GM18909 (cell line): ENCODE data around the gene SAMSN1.
A peak's percentile ranks its signal among the peaks of the same experiment; 100 is the strongest.

Experiments
- ATAC-seq: cut with Tn5 transposase; IDR thresholded peaks from one replicate; pipeline ENCODE4 v1.9.1; 2021; ENCODE audit warnings: mild to moderate bottlenecking; ENCODE audit not compliant: unreplicated experiment, poor library complexity

Gene SAMSN1

DNA sequence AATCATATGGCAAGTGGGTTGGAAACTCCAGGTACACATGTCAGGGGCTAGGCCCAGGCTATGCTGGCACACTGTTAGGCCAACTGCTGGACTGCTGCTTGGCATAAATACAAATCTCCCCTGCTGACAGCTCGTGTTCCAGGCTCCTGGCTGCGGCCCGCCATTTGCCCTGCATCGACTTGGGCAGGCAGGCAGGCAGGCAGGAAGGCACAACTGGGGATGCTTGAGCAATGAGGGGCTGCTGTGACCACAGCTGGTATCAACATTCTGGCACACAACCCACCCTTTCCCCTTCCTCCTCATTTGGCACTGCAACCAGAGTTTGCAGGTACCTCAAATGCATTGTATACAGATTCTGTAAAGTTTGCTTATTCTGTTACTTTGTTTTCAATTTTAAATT is 53.2 kb downstream of the SAMSN1 start:
- no peak for ATAC-seq

DNA sequence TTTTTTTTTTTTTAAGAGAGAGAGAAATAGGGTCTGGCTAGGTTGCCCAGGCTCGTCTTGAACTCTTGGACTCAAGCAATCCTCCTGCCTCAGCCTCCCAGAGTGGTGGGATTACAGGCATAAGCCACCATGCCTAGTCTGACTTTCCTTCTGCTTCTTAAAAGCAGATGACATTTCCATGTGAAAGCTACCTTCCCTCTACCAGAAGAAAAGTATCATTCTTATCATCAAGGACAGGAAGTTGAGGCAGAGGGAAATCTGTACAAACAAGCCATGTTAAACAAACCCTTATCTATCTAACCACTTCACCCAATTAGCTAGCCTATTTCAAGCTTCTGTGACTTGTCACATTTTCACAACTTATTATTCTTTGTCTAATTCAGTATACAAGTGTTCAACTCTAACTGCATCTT is 54.8 kb downstream of the SAMSN1 start:
- no peak for ATAC-seq

DNA sequence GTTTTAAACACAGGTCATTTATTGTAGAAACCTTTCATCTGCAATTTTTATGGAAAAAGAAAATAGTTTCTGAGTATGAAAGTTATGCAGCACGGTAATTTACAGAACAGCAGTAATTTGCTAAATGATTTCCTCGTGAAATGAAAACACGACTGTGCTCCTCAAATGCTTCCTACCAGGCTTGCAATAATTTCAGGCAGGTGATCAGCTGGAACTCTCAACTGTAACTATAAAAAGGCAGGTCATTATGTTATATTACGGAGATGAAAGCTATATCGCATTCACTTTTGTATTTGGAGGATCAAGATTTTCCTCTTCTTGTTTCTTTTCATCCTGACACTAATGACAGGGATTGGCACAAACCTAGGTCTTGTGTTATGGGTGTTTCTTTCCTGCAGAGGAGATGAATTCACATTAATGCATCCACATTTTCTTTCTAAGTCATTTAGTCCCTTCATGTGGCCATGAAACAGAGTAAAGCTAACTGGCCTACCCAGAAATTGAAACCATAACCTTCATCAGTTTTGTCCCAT is 57.4 kb downstream of the SAMSN1 start:
- ATAC-seq, result no peak

DNA sequence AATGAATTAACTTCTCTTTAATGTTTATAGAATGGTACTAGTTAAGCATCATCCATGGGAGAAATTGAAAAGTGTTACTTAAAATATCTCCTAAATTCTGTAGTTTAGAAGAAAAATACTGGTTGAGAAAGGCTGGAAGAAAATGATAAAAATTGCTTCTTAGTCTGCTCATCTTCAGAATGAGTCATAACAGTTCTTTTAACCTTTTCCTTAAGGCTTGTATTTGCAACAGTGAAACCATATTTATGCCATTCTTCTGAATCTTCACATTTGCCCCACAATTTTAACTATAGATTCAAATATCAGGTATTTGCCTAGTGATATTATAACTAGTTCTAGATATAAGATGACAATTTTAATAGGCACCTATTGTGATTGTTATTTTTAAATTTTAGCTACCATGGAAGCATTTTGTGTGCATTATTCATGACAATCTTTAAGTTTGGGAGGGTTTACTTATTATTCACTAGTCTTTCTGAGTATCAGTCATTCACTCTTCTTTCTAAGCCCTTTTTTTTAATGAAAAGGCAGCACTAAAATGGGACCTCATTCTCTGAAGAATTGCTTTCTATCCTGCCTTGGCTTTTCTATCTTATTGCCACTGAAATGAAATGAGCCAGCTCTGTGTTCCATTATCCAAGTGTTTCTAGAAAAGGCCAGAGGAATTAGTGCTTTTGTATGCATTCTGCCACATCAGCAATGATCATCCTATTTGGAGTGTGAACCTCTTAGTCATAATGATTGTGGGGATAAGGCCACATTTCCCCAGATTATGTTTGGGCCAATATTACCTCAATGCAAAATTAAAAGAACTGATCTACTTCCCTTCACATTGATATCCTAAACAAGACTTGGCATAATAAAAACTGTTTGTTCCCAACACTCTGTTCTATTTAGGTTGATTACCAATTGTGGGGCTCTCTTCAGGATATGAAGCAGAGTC is 58.4 kb downstream of the SAMSN1 start:
- peak; percentile 50 for ATAC-seq

DNA sequence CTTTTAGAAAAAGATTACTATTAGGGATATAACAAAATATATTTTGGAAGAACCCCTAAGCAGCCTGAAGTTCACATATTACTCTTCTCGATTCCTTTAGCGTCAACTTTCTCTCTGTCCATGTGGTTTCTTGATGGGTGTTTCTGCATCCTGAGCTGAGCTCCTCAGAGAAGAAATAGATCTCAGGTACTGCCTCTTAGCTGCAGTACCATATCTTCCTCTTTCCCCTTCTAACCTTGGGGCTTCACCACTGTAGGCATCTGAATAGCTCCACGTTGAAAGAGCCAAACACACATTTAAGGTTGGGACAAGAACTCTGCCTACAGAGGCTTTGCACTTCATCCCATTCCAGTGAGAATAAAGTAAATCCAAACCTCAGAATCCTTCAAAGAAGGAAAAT is 59.2 kb downstream of the SAMSN1 start:
- no peak for ATAC-seq

DNA sequence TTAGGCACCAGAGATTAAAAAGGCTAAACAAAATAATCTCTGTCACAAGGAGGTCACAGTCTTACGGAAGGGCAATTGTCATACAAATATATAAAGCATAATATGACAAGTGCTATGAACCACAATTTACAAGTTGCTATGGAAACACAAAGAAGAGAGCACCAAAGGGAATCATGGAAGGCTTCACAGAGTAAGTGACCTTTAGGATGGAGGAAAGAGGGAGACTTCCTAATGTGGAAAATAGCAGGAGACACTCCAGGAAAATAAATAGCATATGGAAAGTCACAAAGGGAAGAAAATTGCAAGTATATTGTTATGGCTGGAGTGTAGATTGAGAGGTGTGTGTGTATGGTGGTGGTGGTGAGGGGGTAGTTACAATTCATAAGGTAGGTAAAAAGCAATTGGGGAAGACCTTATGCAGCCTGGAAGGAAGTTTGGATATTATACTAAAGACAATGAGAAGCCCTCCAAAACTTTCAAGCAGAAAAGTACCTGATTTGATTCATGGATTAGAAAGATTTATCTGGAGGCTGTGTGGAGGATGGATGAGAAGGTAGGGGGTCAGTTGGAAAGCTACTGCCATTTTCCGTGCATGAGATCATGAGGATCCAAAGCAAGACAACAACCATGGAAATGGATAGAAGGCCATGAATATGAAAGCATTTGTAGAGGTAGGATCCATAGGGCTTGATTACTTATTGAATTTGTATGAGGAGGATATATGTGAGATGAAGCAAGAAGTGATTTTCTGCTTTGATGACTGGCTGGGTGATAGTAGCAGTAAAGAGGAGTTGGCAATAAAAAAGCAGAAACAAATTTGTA is 61.7 kb downstream of the SAMSN1 start:
- ATAC-seq, result no peak

DNA sequence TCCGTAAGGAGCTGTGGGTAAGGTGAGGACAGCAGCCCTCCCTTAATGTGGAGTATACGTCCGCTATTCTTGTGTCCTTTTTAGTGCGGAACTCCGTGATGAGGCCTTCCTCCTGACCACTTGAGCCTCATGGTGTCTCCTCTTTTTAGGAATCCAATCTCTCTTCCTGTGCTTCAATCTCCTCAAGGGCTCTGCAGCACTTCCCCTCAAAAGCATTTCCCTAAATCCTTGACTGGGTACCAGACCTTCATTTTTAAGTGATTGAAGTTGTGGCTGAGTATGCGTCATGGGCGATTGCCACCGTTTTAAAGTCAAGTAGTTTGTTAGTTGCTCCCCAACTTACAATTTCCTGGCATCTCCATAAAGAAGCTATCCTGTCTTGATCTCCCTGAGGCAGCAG is 62.8 kb downstream of the SAMSN1 start:
- no peak for ATAC-seq

DNA sequence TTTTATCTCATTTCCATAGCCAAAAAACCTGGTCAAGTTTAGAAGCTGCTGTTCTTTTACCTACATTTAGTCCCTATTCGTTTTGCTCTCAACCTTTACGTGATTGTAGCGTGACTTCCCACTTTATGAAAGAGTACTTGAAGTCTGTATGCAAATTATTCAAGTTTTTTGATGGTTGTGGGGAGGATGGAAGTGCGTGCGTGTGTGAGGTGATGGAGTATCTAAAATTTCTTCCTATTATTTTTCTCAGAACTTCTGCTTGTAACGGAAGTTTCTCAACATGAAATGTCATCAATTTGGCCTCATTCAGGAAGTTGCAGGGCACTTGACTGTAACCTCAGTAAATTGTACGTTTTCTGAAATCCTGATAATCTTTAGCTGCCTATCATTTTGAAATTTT is 64.0 kb downstream of the SAMSN1 start:
- ATAC-seq, result peak; percentile 66

DNA sequence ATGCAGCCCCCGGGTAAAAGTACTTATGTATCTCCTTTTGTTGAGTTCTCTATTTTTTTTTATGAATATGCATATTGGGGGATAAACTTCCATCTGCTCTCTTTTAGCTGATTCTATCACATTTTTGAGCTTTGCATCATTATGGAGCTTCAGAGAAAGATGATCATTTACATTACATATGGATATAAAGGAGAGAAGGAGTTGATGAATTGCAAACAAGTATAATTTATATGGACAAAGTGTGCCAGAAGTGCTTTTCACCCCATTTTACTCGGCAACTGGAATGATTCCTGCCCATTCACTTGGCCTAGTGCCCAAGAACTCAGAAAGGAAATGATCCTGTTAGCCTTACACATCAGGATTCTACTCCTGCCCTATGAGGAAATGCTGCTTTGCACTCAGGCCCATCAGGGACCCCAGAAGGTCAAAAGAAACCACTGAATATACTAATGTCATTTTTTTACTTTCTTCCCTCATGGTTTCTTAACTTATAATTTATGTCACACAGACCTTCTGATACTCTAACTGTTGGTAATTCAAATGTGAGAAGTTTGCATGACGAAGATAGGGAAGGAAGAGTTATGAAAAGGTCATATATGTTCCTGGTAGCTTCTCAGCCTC is 65.6 kb downstream of the SAMSN1 start:
- ATAC-seq, result no peak

DNA sequence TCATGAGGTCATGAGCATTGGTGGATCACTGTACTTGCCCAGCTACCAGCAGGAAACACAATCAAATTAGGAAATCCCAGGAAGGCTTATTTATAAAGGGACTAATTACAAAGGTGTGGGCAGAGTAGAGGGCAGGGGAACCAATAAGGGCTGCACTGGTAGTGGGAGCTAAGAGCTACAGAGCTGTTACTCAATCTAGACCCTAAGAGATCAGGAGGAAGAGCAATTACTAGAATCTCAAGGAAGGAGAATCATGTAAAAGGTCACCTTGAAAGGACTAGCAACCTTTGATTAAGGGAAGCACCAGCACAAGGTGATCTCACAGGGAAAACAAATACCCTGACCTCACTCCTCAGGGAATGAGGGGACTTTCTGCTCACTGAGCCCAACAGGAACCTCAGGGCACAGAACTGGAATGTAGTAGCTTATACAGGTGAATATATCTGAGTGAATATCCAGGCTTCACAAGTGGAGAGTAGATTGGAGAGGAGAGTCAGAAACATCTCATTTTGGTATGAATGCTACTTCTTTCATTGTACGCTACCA is 66.8 kb downstream of the SAMSN1 start:
- ATAC-seq, result no peak

DNA sequence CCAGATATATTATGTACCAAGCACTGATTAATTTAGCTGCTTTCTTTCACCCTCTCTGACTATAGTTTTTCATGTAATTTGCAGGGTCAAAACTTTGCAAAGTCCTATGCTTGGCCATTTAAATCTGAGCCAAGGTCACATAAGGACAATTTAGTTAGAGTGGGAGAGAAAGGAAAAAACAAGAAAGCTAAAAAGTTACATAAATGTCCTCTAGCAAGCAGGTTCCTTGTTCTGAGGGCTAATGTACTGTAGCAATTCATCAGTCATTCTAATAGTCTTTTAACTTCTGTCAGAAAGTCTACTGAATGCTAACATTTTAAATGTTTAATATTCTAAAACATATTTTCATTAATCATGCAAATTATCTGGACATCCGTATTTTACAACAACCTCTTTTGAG is 68.3 kb downstream of the SAMSN1 start:
- ATAC-seq, result no peak

DNA sequence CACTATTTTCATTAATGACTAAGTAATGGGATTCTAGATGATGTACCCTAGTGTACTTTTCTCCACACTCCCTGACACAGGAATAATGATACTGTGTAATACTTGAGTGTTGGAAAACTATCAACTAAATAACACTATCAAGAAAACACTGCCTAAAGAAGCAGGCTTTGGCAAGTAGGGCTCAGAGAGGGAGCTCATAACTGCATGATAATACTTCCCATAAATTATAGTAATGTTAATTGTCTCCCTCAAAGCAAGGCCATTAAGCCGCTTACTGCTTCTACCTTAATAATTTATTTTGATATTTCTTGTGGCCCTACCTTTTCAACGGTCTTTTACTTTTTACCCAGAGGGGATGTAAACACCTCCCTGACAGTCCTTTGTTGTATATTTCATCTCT is 69.0 kb downstream of the SAMSN1 start:
- no peak for ATAC-seq

DNA sequence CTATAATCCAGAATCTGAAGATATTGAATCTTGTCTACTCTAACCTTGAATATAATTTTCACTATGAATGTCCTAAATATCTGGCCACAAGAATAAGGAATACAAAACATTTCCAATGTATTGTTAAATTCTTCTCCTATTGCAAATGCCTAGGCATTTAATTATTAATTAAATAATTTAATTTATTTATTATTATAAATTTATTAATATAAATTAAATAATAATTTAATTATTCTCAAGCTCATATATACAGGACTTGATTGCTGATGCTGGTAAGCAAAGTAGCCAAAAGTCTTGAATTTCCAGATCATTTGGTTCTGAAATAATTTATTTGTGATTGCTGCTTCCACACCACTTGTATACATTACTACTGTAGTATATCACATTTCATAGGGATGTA is 71.1 kb downstream of the SAMSN1 start:
- ATAC-seq, result no peak

DNA sequence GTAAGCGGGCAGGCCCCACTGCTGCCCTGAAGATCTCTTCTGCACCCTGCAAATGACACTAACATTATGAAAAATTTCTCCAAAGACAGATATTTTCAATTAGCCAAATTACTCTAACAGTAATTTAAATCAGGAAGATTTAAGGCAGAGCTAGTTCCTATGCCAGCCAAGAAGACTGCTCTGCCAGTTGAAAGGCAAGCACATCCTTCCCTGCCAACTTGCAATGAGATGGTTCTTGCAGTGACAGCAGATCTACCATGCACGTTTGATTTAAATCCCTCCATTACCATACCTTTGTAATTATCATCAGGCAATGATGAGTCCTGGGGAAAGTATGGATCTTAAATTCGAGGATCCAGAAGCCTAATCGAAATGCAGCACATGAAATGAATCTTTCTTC is 76.5 kb downstream of the SAMSN1 start:
- ATAC-seq, result no peak

DNA sequence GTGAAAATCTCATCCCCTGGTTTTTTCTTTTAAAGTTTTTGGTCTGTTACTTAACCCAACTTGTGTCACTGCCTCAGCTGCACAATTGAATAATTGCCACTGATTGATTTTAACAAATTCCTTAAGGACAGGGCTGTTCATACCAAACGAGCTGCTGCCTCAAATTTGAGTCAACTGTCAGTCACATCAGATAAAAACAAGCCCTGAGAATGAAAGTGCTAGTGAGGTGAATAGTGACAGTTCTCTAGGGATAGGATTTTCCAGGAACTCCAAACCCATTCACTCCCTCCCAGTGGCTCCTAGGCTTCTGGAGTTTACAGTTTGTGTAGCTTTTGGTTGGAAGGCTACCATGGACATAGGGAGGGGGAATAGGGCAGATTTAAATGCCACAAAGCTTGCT is 79.4 kb downstream of the SAMSN1 start:
- no peak for ATAC-seq

DNA sequence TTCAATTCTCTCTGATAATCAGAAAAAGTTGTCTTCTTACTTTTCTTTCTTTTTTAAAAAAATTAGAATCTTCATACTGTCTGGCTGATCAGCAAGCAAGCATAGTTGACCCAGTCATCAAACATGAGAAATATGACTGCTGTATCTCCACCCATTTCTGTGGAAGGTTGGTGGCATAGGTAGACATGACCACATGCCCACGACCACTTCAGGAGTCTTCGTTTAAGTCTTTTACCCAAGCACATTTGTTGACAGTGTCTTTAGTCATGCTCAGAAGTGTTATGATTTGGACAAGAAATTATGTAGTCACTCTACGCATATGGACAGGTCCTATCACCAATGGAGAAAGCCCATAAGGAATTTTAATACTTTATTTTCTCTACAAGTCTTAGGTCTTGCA is 88.4 kb downstream of the SAMSN1 start:
- no peak for ATAC-seq

DNA sequence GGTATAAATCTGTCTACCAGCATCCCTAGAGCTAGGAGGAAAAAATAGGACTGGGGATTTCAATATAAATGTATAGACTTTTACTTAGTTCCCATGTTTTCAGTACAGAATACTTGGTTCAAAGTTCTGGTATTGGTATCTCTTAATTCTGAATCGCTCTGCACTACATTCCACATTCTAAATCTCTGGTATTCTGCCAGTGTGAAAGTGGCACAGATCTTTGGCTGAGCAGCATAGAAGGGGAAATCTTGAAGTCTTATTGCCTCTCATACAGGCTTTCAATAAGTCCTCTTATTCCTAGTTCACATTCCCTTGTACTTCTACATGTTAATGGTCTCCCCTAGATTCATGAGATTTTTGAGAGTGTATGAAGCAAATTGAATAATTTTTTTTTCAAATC is 89.2 kb downstream of the SAMSN1 start:
- ATAC-seq, result no peak

DNA sequence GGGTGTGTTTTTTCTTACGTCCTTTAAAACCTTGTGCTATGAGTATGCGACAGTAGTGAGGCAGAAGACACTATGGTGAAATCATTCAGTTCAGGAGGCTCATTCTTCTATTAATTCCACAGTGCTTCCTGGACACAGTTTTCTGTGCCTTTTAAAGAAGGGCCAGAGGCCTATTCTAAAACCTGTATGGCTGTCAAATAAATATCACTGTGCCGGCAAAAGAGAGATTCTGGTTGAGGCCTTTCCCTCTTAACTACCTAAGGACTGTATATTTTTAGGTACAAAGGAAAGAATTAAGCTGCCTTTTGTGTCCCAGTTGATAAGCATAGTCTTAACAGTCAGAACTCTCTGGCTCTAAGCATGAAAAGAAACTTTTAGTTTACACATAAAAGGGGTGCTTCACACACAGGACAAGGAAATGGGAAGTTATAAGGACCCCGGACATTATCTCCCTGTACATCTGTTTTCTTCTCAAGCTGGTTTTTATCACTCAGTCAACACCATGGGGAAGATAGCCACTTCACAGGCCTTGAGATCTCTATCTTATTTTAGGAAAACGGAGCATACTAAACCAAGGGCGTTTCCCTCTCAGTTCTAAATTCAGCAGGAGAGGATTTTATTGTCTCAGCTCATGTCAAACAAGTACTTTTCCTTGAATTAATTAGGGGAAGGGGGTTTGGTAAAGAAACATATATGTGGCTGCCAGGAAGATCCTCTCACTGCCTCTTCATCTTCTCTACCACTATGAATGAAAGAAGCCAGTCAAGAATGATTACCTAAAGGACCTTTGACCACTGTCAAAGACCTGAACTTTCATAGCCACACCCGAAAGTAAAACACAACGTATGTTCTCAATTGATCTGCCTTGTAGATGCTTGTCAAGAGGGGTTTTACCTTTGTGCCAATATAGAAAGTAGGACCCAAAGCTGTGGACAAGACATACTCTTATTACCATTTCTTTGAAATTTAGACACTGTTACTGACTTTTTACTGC is 91.8 kb downstream of the SAMSN1 start:
- ATAC-seq, result peak; percentile 83

DNA sequence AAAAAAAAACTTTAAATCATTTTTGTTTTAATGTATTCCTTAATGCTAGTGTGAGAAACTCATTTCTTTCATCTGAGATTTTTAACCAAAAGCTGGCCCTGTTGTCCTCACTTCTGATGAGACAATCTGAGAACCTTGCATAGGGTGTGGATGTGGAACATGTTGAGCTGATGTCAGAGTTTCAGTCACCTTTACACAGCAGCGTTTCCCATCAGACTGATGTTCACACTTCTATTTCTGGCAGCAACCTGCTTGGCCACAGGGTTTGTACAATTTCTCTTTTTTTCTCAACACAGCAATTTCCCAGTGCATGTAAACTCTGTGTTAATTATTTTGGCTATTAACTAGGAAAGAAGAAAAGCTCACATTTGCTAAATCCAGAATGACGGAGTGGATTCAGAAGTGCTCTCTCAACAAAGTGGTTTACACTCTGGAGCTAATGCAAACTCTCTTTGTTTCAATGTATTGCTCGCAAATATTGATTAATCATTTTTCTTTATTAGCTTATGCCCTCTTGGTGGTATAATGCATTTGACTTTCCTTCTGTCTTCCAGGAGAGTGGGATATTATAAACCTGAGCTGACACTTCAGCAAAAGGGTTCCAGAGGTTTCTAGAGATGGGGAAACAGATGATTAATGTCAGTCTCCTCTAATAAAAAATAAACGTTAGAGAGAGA is 92.6 kb downstream of the SAMSN1 start:
- peak; percentile 84 for ATAC-seq
